TTC549 (cell line): ENCODE results near the gene MYH9.

Source experiments
- FAIRE-seq: peaks from 2 replicates; lab custom pipeline; 2012; peaks lifted over from hg19 to GRCh38; lab: Jason Lieb, UNC

The MYH9 gene

DNA sequence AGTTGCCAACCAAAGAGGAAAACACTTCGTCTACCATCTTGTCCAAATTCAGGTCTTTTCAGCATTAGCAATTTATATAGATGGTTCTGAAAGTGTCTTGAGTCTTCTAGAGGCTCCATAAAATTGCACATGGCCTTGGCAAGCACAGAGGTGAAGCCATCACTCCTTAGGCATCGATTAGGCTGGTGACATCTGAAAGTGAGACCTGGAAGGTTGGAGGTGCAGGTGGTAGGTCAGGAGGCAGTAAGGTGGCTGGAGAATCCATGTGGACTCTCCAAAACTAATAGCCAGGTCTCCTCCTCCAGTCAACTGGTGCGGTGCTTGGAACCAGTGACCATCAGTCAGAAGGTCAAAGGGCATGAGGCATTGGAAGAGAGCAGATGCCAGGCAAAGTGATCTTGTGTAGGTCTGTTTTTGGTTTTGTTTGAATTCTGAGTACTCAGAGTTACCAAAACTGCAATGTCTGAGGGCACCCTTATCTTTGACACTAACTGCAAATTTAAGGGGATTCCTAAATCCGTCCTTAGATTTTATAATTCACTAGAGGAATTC lies 141.9 kb downstream of the MYH9 start:
- no peak for FAIRE-seq

DNA sequence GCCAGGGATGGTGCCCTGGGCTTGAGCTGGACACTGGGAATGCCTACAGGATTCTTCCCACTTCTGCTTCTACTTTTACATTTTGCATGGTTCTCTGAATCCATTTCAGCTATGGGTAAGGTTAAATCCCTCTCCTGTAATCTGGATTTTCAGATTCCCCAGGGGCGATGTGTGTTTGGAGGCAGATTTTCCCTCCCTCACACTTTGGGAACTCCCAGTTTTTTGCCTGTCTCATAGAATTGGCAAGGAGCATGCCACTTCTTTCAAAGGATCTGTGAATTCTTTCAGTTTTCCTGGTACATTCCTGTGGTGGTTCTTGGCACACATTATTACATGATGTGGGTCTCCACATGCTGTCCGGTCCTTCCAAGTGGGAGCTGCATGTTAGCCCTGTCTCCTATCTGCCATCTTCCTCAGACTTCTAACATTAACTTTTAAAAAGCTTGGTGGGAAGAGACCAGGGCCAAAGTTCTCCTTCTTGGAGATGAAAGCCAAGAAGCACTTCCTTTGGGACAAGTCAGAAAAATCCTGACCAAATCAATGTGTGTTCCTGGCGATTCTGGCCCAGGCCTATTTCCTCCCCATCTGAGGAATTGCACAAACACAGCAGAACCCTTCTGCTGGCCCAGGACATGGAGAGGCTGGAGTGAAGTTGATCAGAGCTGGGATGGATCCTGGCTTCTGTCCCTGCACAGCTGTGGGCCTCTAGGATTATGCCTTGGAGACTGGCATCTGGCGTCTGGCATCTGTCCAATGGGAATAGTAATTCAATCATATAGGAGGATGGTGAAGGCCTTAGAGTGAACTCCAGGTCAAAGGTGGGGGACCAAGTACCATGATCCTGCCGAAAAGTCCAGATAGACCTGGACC lies 143.0 kb downstream of the MYH9 start:
- no peak for FAIRE-seq

GRCh38 chr22:36243986-36244385 lies 143.8 kb downstream of the MYH9 start:
- FAIRE-seq = no peak

- FAIRE-seq = no peak
Observed at GRCh38 chr22:36239401-36240171, 148.2 kb downstream of the MYH9 start, which contains the start of gene APOL2. Gene APOL2, minus strand, starts transcription at chr22:36239527. Its CDS starts 6,365 bp downstream, at chr22:36233162.

DNA sequence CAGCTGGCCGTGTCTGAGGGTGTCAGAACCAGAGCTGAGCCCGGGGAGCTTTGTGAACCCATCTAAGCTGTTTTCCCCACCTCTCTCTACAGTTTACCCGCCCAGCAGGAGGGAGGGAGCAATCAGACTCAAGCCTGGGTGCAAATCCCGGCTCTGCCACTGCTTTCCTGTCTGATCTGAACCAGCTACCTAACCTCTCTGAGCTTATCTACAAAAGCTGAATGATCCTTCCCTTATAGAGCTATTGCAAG lies 148.7 kb downstream of the MYH9 start:
- no peak for FAIRE-seq

GRCh38 chr22:36238373-36239149 lies 149.2 kb downstream of the MYH9 start:
- no peak for FAIRE-seq

DNA sequence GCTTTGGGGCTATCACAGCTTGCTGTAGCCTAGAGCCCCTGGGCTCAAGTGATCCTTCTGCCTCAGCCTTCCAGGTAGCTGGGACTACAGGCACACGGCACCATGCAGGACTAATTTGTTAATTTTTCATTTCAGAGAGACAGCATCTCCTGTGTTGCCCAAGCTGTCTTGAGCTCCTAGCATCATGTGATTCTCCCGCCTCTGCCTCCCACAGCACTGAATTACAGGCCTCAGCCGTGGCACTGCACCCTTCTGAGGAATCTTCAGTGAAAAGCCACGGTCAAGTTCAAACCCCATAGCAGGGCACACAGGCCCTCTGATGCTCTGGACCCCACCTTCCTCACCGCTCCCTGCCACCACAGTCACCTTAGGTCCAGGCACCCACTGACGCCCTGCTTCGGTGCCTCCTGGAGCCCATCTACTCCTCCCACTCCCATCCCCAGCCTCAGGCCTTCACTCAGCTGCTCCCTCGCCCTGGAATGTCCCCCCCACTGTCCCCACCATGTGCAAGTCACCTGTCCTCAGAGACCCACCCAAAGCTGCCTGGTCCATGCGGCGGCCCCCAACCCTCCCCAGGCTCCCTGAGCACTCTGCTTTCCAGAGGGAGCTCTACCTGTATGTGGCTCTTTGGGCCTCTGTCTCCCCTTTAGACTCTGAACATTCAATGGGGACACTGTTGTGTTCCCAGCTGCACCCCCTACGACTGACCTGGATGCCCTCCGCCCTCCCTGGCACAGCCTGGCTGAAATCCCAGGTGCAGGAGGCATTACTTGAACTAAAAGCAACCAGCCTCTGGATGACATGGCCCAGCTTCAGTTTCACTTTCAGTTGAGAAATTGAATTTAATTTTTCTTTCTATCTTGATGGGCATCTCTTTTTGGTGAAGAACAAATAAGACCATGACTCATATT lies 150.1 kb downstream of the MYH9 start:
- FAIRE-seq = no peak

DNA sequence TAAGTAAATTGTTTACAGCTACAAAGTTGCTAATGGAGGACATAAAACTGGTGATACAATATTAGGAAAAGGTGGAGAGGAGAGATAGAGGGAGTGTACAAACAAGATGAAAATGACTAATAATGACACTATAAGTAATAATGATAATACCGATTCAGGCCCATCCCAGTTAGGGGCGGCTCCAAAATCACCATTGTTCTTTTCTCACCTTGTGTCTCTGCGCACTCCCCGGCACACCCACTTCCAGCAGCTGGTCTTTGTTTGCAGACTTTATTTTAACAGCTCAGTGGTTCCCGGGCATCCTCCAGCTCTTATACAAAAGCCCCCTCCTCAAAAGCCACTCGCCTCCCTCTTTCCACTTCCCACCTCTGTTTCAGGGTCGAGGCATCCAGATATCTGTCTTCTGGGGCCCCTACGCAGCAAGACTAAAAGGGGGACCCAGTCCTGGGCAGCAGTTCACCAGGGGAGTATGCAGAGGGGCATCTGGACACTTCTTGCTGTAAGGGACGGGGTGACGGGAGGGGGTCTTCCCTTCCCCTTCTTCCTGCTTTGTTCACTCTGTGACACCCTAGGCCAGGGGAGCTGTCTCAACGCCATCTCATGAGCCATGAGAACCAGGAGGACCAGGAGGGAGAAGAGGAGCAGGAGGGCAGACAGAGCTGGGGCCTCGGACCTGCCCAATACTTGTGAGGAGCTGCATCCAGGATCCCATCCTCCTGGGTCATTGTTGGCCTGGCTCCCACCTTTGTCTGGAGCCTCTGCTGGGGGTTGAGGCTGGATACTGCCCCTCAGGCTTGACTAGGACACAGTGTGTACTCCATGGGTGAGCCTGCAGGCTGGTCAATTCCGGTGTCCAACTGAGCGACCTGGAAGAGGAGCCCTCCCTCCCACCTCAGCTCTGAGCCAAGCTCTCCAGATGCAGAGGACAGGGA lies 151.1 kb downstream of the MYH9 start:
- FAIRE-seq = no peak

DNA sequence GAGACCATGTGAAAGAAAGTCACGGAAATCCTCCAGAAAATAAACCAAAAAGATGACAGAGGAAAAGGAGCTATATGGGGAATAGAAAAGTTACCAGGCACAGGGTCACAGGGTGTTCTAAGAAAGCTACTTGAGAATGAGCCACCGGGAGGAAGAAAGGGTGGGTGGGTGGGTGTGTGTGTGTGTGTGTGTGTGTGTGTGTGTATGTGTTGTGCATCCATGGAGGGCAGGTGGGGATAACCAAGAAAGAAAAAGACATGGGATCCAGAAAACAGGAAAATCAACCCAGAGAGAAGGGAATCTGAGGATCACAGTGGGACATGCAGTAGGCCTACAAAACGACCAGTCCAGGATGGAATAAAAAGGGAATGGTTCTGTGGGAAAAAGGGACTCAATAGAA lies 152.2 kb downstream of the MYH9 start:
- FAIRE-seq = no peak

DNA sequence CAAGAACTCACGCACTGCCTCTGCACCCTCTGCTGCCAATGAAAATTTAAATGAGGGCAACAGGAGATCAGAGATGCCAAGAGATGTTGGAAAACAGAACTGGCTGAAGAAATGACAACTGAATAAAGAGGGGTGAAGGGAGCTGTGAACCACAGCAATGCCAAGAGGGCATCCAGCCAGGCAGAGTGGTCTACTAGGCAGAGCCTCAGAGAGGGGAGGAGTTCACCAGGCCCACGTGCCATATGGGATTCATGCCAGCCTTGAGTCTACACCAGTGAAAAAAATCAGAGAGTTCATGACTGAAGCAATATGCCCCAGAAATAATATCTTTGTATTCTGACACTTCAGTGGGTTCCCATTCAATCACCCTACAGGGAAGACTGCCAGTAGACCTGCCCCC lies 152.8 kb downstream of the MYH9 start:
- no peak for FAIRE-seq

DNA sequence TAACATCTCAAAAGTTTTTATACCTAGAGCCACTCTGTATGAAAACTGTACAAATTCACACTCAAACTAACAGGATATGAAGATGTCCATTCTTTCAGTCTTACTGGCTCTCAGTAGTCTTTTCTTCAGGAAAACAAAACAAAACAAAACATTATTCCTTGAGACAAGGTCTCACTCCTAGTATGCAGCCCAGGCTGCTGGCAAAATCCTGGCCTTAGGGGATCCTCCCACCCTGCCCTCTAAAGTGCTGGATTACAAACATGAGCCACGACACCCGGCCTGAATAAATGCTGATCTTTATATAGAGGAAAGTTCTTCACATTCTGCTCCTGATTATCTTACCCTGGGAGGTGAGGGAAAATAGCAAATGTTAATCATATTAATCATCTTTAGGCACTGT lies 153.6 kb downstream of the MYH9 start:
- no peak for FAIRE-seq

DNA sequence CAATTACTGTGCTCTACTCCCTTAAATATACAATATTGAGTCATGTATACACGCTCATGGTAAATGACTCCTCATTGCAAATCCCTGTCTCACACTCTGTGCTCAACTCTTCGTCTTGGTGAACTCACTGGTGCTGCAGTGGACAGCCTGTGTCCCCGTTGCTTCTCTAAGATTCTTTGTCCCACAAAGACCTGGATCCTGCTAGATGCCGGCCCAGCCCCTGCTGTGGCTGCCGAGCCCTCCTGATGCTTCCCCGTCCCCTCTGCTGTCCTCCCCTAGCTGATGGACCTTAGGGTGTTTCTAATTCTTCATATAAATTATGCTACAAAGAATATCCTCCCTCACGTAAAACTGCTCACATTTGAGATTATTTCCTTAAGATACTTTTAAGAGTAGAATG lies 154.0 kb downstream of the MYH9 start:
- no peak for FAIRE-seq

DNA sequence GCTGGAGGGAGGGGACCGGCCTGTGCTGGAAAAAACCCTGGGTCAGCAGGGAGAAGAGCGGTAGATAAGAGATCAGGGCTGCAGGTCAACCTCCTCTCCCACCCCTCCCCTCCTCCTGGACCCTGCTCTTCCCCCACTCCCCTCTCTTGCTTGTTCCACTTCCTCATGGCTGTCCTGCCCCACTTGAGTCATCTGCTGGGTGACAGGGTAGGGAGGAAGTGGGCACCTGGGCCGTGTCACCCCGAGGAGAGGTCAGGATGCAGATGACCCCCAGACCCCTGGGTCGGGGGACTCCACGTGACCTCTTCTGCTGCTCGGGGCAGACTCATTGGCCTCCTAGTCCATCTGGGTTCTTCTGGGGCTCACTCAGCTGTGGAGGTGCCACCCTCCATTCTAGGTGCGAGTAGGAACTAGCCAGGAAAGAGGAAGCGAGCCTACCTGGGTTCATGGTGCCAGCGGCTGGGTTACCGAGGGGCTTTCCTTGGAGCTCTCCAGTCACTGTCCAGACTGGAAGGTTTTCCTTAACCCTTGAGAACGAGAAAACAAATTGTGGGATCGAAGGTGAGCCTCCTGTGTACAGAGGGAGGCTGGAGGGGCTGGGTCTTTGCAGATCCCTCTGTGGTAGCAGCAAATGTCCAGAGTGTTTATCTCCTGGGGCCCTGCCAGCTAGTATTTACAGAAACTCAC lies 154.9 kb downstream of the MYH9 start:
- no peak for FAIRE-seq
